ENCODE results near the gene CPED1. TPM values are rescaled to one million over a fixed set of nuclear protein-coding genes. Genes with fewer than 3 reads are reported as not detected.

Gene CPED1
- total RNA-seq, 1 experiment from 2014 or later = 0.39 TPM

- POLR2A ChIA-PET = no interaction called here
- intact Hi-C loops (cut with micrococcal nuclease; ENCODE audit: unreplicated experiment) = loop anchor here (5.0 kb wide), 1 partner anchor 210 kb away; no protein-coding TSS in a partner anchor
- Histone ChIP-seq H3K27ac (ENCODE audit: low read length) (no peak overlapping the region), H3K4me1 (ENCODE audit: control insufficient read depth, insufficient read depth, low read length) (no peaks in the 10 kb centered on the region), H3K9me3 (ENCODE audit: control insufficient read depth, insufficient read depth, low read depth, low read length) (no peaks in the 10 kb centered on the region), H3K4me3 (ENCODE audit: low read depth in 2 of 2, low read length in 2 of 2) (no peak overlapping the region), H3K27me3 (ENCODE audit: control insufficient read depth, insufficient read depth, low read length) (peaks cover 33% of the 10 kb centered on the region), H3K36me3 (ENCODE audit: control insufficient read depth, insufficient read depth, low read length) (no peaks in the 10 kb centered on the region)
- BruUV-seq (replicated peaks) = no TSS peak
- TF ChIP-seq CTCF (IDR thresholded peaks at IDR 0.05) (peak; percentile 36; the same call in 1 of the 2 replicates), POLR2AphosphoS5 (IDR thresholded peaks at IDR 0.05; ENCODE audit: low read depth, low read length) (no peak)
- CTCF ChIA-PET = interaction anchor here (0.6 kb wide), 1 partner anchor 401 kb away, joined by 3 read pairs; no protein-coding TSS in a partner anchor
- in situ Hi-C loops (cut with HindIII; ENCODE audit: low pct_unique_long_range_greater_than_20kb, low sequenced_read_pairs) = no loop called here
- ATAC-seq (peak; percentile 89), DNase-seq (ENCODE audit: low read depth, low spot score) (no peak)
Observed at GRCh38 chr7:121337398-121337797, 348.9 kb downstream of the CPED1 start.

- no peaks in the 10 kb centered on the region for H3K36me3 ChIP-seq (ENCODE audit: control insufficient read depth, insufficient read depth, low read length)
- CTCF ChIA-PET = no interaction called here
- no peak for TF ChIP-seq CTCF (IDR thresholded peaks at IDR 0.05)
- TF ChIP-seq, protein P1, sequence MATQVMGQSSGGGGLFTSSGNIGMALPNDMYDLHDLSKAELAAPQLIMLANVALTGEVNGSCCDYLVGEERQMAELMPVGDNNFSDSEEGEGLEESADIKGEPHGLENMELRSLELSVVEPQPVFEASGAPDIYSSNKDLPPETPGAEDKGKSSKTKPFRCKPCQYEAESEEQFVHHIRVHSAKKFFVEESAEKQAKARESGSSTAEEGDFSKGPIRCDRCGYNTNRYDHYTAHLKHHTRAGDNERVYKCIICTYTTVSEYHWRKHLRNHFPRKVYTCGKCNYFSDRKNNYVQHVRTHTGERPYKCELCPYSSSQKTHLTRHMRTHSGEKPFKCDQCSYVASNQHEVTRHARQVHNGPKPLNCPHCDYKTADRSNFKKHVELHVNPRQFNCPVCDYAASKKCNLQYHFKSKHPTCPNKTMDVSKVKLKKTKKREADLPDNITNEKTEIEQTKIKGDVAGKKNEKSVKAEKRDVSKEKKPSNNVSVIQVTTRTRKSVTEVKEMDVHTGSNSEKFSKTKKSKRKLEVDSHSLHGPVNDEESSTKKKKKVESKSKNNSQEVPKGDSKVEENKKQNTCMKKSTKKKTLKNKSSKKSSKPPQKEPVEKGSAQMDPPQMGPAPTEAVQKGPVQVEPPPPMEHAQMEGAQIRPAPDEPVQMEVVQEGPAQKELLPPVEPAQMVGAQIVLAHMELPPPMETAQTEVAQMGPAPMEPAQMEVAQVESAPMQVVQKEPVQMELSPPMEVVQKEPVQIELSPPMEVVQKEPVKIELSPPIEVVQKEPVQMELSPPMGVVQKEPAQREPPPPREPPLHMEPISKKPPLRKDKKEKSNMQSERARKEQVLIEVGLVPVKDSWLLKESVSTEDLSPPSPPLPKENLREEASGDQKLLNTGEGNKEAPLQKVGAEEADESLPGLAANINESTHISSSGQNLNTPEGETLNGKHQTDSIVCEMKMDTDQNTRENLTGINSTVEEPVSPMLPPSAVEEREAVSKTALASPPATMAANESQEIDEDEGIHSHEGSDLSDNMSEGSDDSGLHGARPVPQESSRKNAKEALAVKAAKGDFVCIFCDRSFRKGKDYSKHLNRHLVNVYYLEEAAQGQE (IDR thresholded peaks at IDR 0.05; ENCODE audit: insufficient read depth in 1 of 2, low read depth in 2 of 2, low read length in 1 of 2) = no peak
- no peak for TF ChIP-seq SIN3A (IDR thresholded peaks at IDR 0.05; ENCODE audit: borderline replicate concordance, insufficient read depth, low read depth, low read length)
- no peak for TF ChIP-seq TCF7L2 (IDR thresholded peaks at IDR 0.05; ENCODE audit: low read depth, low read length)
- no peak for TF ChIP-seq POLR2AphosphoS5 (IDR thresholded peaks at IDR 0.05; ENCODE audit: low read depth, low read length)
- no peak overlapping the region for H3K4me3 ChIP-seq (ENCODE audit: low read depth in 2 of 2, low read length in 2 of 2)
- POLR2A ChIA-PET = no interaction called here
- DNase-seq (ENCODE audit: low read depth, low spot score) = no peak
- no peak overlapping the region for H3K27ac ChIP-seq (ENCODE audit: low read length)
- in situ Hi-C loops (cut with HindIII; ENCODE audit: low pct_unique_long_range_greater_than_20kb, low sequenced_read_pairs) (no loop called here), intact Hi-C loops (cut with micrococcal nuclease; ENCODE audit: unreplicated experiment) (loop anchor here (5.0 kb wide), 1 partner anchor 212 kb away; no protein-coding TSS in a partner anchor)
- no TSS peak for BruUV-seq (replicated peaks)
- no peak for ATAC-seq
- H3K4me1 ChIP-seq (ENCODE audit: control insufficient read depth, insufficient read depth, low read length) = no peaks in the 10 kb centered on the region
- H3K27me3 ChIP-seq (ENCODE audit: control insufficient read depth, insufficient read depth, low read length) = peaks cover 18% of the 10 kb centered on the region
- no peaks in the 10 kb centered on the region for H3K9me3 ChIP-seq (ENCODE audit: control insufficient read depth, insufficient read depth, low read depth, low read length)
Observed at GRCh38 chr7:121339082-121339481, 350.6 kb downstream of the CPED1 start.
